Left lobe of liver (tissue), 2 donors: ENCODE results near the gene MRPS35. TPM values are rescaled to one million over a fixed set of nuclear protein-coding genes. Genes with fewer than 3 reads are reported as not detected.

Experiments
- ATAC-seq: fragments of 200-7000 bp; cut with Tn5 transposase; one replicate; pipeline ENCODE4 v1.9.1; 2020; ENCODE audit warnings: mild to moderate bottlenecking, moderate library complexity
- DNase-seq: peaks from one replicate; pipeline ENCODE4 v3.0.0-alpha.2; 2020; ENCODE audit warnings: low spot score
- total RNA-seq: library from RNA; stranded (reverse); gene quantifications from one replicate; pipeline ENCODE4 v1.2.1, GENCODE V29; 2021
- donor health status: DM: no; HTN: no; CAD: no; lungs with moderate emphysema.
- donor health status: DM: no; HTN: yes; CAD: no.

MRPS35 gene
- total RNA-seq, 1 donor from 2014 or later = 32.1 TPM

GRCh38 chr12:27802936-27803335 is 92.3 kb downstream of the MRPS35 start:
- DNase-seq (no peak), ATAC-seq (no peak)

GRCh38 chr12:27805238-27805637 is 94.6 kb downstream of the MRPS35 start:
- no peak for DNase-seq

More at GRCh38 chr12:27805238-27805637, 94.6 kb downstream of the MRPS35 start:
- no peak for ATAC-seq

Other genes with a start within 250 kb of the MRPS35 start
- gene PPFIBP1, start 186.6 kb upstream of the MRPS35 start, total RNA-seq = 34.9 TPM
- 1.0 TPM for gene REP15, start 14.4 kb upstream of the MRPS35 start, total RNA-seq
- 12.2 TPM for gene KLHL42, start 69.4 kb downstream of the MRPS35 start, total RNA-seq
- not detected for gene MANSC4, start 69.4 kb downstream of the MRPS35 start, total RNA-seq